C1 segment of cervical spinal cord (tissue), 14 donors: ENCODE measurements around the gene REPS2.

Experiments
- DNase-seq, 14 donors: peaks; one replicate each; lab custom pipeline; 2025; lab: John Stamatoyannopoulos, UW

REPS2 gene

DNA sequence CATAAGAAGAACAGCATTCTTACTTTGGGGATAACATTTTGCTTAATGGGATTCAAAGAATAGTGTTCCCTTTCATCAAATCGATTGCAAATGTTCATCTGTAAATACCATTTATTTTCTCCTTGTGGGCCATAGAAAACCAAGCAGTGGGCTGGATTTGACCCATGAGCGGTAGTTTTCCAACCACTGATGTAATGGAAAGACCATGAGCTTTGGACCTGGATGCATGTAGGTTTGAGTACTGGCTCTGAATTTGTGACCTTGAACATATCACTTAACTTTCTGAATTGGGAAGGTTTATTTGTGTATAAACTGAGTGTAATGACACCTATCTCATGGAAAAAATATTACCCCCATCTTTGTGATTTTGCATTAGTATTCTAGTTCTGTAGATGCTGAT lies 54.3 kb downstream of the REPS2 start:
- DNase-seq: no peak

GRCh38 chrX:17005712-17006368 lies 59.4 kb downstream of the REPS2 start:
- DNase-seq: no peak

DNA sequence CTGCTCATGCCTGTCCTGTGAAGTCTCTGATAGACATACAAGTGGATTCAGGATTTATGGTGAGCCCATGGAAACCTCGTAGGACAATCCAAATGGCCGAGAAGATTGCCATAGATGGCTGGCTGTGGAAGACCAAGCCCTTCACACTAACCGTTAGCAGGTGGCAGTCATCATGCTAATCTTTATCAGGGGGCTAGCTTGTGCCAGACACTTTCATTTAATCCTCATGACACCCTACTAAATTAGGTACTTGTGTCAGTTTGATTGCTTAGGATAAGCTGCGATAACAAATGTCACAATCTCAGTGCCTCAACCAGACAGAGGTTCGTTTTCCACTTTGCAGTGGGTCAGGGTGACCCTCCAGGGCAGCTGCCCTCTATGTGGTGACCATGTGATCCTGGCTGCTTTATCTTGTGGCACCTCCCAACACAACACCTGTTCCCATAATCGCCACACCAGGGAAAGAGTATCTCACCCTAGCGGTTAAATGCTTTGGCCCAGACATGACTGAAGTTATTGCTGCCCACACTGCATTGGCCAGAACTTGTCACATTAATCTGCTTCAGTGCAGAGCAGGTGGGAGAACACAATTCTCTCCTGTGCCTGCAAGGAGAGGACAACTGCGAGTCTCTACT lies 60.8 kb downstream of the REPS2 start:
- peak in 3 of 14 donors; percentile 2 to 46 (median 7) for DNase-seq

DNA sequence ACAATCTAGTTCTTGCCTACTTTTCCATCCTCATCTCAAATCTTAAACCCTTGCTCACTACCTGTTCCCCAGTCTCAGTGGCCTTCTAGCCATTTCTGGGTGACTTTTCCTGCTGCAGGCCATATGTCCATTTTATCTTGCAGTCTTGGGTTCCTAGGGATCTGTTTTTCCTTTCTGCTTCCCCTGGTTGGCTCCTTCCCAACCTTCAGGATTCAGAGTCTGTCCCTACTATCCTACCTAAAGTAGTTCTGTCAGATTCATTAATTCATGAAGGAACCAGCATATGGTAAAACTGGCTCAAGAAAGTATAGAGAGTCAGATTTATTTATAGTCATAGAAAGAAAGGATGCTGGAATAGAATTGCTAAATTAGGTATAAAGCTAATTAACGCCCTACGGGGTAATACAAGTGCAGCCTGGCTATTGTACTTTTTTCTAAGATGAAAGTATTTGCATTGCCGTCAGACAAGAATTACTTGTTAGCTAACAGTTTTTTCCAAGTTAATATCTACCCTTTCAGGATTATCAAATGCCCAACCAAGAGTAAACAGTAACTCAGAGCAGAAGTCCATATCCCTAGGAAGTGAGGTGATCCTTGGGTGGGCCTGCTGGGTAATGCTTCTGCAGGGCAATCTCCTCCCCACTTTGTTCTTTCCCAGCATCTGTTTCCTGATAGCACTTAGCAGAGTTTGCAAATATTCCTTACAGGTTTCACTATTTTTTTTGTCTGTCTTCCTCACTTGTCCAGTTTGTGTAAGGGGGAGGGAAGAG lies 63.6 kb downstream of the REPS2 start:
- peak in 1 of 14 donors; percentile 58 for DNase-seq

GRCh38 chrX:17012465-17012864 lies 66.0 kb downstream of the REPS2 start:
- no peak for DNase-seq

DNA sequence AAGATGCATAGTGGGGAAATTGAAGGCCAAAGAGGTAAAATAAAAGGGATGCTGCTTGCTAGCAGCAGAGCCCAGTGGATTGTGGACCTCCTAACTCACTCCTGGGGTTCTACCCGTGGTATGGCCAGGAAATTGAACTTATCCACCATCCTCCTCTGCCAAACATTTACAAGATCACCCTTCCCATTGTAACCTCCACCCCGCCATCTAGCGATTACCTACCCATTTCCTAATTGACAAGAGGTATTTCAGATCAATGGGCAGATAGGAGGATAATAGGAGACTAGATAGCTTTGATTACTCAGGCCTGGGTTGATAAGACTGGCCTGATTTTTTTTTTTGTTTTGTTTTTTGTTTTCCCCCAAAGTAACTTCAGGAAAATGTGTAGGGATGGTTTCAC lies 67.8 kb downstream of the REPS2 start:
- no peak for DNase-seq

- DNase-seq: no peak
Observed at GRCh38 chrX:17017134-17017533, 70.7 kb downstream of the REPS2 start.

DNA sequence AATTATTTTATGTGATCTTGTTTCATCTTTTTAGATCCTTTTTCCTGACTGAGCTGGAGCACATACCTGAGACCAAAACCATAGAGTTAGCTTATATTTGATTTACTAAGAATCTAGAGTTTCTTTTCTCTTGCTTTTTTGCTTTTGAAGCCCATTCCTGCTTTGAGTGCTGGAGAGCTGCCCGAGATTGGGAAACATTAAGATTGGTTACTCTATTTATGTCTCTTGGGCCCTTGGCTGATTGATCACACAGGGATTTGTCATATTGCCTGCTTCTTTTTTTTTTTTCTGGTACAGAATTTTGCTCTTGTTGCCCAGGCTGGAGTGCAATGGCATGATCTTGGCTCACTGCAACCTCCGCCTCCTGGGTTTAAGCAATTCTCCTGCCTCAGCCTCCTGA lies 73.9 kb downstream of the REPS2 start:
- no peak for DNase-seq

DNA sequence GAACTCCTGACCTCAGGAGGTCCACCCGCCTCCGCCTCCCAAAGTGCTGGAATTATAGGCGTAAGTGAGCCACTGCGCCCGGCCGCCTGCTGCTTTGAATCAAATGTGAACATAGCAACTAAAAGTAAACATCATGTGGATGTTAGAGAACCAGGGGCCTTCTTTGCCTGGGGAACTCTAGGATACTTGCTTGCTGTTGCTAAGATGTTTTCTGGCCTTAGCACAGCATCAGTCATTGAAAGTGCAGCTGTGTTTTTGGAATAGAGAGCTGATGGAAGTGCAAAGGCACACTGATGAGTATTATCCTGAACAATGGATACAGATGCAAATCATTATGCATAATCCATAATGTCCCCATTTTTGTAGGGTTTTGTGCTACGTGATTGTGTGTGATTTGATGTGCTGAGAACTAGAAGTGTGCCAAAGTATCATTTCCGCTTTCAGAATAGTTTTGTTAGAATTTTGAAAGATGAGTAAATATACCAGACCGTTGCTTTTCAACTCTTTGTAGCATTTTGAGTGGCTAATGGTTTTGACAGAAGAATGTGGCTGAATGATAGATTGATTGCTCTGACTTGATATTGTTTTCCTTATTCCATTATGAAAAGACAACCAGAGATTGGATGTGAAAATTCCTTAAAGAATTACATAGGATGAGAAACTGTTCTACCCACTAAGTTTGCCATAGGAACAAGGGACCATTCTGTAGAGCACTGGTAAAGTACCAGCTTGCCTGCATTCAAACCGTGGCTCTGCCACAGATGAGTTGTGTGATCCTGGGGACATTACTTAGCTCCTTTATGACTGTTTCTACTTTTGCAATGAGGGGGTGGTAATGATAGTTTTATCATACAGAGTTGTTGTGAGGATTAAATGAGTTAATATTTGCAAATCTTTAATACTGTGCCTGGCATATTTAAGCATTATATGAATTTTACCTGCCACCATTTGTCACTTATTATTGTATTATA lies 74.7 kb downstream of the REPS2 start:
- no peak for DNase-seq

DNA sequence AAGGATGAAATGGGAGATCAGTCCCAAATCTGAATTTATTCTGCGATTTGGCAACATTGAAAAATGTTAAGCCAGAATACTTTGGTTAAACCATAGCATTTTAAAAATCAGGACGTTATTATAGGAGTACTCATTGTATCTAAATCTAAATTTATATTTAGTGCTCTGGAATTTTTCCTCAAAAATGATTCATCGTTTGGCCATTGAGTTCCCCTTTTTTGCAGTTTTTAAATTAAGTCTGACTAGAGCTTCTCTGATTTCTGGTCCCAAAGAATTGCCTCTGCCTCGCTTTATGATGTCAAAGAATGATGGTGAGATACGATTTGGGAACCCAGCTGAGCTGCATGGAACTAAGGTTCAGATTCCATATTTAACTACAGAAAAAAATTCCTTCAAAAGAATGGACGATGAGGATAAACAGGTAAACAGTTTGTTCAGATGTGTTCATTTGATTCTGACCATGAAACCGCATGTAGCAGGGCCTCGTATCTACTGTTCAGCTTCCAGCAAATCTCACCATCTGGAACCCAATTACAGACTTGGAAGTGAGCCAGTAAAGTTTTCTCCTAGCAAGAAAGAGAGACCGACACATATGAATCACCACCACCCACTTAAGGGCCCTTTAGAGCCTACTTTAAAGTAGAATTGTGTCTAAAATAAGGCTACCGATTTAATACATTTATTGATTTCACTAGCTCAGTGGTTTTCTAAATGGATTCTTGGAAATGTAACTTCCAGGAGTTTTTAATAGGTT lies 75.6 kb downstream of the REPS2 start:
- peak in 1 of 14 donors; percentile 5 for DNase-seq

DNA sequence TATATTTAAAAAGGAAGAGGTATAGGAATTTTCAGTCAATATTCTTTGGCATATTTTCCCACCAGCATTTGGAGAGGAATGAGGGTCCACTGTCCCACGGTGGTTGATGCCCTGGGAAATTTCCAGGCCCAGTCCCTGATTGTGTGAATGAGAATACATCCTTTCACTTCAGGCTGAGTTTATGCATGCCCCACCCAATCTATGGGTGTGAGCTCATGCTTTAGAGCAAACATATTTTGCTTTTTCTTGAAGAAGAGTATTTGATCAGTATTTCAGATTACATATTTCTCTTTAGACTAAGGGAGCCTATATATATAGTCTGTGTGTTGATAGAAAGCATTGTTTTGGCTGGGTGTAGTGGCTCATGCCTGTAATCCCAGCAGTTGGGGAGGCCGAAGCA lies 77.2 kb downstream of the REPS2 start:
- DNase-seq: no peak

DNA sequence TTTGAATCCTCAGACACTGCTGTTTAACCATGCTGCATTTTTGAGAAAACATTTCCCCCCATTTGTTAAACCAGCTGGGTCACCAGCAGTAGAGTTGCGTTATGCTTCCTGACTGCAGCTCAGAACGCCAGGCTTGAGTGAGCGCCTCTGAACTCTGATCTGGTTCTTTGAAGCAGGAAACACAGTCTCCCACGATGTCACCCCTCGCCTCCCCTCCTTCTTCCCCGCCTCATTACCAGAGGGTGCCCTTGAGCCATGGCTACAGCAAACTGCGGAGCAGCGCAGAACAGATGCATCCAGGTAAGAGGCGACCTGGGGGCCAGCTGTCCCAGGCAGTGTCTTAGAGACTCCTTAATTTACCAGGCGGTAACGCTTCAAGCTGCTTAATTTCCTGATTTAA lies 78.4 kb downstream of the REPS2 start:
- DNase-seq: peak in 2 of 14 donors; percentile 5 to 42

- peak in 1 of 14 donors; percentile 69 for DNase-seq
Observed at GRCh38 chrX:17025621-17026302, 79.3 kb downstream of the REPS2 start.

DNA sequence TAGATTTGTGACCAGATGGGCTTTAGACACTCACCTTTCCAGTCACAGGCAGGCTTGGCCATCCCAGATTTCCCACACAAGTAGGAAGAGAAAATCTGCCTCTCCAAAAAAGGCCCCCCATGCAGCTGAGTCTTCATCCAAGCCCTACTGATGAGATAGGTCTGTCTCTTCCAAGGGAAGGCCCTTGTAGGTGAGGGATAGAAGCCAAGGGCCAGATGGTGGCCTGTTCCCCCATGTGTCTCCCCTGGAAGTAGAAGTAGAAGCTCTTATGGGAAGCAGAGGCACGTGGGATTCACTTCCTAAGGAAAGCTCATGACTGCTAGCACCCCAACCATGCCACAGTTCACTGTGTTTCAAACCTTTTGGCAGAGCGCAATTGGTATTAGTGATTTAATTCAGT lies 81.5 kb downstream of the REPS2 start:
- DNase-seq: peak in 2 of 14 donors; percentile 7 to 84

DNA sequence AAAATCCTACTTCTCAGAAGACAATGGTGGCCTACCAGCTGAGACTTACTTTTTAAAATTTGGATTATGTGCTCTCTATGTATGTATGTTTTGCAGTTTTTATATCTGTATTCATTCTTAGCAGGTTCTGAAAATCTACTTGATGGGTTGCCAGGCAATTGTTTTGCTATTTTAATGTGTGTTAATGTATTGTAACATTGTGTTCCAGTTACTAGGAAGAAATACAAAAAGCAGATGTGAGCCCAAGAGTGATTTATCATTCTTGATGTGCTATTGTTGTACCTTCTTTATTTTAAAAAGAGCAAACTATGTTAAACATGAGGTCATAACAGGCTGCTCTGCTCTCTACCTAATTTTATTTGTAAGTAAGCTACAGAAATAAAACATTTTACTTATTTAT lies 81.9 kb downstream of the REPS2 start:
- DNase-seq: no peak

DNA sequence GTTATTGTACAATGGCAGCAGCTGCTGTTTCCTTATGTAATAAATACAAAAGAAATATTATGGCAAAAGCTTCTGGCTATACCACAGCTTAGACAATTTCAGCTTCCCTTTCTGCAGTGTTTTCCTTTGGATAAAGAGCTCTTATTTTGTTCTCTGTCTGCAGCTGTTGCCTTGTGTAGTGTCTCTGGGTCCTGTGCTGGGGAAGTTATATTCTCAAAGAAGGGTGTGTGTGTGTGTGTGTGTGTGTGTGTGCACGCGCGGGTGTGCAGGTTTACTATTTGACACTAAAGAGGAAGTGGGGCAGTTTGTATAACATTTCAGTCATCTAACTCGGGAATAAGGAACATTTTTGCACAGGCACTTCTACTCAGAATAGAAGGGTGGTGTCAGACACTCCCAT lies 83.6 kb downstream of the REPS2 start:
- DNase-seq: peak in 3 of 14 donors; percentile 5 to 13 (median 8)

DNA sequence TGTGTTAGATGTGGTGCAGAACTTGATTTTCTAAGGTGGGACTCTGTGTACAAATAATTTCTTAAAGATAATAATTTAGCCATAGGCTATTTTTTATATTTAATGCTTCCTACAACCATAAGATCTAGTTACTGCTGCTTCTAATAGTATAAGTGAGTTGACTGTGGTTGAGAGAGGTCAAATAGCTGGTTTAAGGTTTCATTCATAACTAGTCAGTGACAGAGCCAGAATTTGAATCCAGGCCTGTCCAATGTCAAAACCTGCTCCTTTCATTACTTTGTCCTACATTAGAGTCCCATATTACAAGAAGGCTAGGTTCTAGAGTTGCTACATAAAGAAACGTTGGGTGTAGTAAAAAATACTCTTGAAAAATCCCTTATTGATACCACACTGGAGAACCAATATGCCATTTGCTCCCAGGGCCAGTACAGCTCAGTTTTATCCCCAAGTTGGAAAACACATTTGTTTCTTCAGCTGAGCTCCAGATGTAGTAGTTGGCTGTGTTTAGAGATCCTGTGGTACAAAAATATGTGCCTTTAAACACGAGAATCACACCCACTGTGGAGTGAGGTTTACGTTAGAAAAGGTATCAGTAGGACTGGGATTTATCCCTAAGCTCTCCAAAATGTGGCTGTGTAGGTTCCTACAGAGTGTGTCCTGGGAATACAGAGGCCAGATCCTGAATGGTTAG lies 84.3 kb downstream of the REPS2 start:
- no peak for DNase-seq

DNA sequence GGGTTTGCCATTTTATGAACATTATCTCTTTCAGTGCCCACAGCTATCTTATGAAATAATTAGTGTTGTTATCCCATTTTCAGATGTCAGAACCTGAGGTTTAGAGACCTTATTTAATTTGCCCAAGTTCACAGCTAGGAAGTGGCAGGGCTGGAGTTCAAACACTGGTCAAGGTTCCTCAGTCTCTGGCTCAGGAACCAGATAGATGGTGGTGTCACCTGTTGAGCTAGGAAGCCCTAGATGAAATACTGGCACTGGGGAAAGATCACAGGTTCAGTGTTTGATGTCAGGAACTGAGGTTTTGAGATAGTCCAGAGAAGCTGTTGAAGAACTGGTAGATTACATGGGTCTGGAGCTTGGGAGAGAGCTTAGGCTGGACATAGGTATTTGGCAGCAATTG lies 85.4 kb downstream of the REPS2 start:
- DNase-seq: no peak

- DNase-seq: no peak
Observed at GRCh38 chrX:17032351-17032750, 85.9 kb downstream of the REPS2 start.

GRCh38 chrX:17033225-17033624 lies 86.8 kb downstream of the REPS2 start:
- DNase-seq: no peak
